Natural killer cell (primary cell): Measurements from ENCODE around the gene CHRM3. TPM values are rescaled to one million over a fixed set of nuclear protein-coding genes. Genes with fewer than 3 reads are reported as not detected.

ENCODE experiments used
- ATAC-seq, 3 donors: fragments of 150-1000 bp in 2 of 3; fragments of 200-7000 bp in 1 of 3; cut with Tn5 transposase; 1 replicate in 1 of 3; 2 replicates in 2 of 3; pipeline ENCODE4 v1.10.0; 2021; ENCODE audit warnings: mild to moderate bottlenecking in 2 of 3, moderate library complexity in 2 of 3
- DNase-seq, 2 donors: peaks; one replicate each; pipeline versions ENCODE4 v3.0.0 to v3.0.0-alpha.2; 2013 to 2021; ENCODE audit warnings: mixed read lengths in 1 of 2
- H3K27ac ChIP-seq: one replicate; pipeline ENCODE4 v1.5.1; 2013; ENCODE audit warnings: mild to moderate bottlenecking, low read length
- H3K27me3 ChIP-seq: one replicate; pipeline ENCODE4 v1.6.1; 2013; ENCODE audit warnings: low read length; ENCODE audit not compliant: control insufficient read depth, insufficient read depth
- H3K36me3 ChIP-seq: one replicate; pipeline ENCODE4 v1.6.1; 2013; ENCODE audit warnings: low read length; ENCODE audit not compliant: control insufficient read depth, insufficient read depth
- H3K4me1 ChIP-seq: one replicate; pipeline ENCODE4 v1.6.1; 2013; ENCODE audit warnings: low read length; ENCODE audit not compliant: control insufficient read depth, insufficient read depth
- H3K4me3 ChIP-seq: one replicate; pipeline ENCODE4 v1.5.1; 2013; ENCODE audit warnings: low read length
- H3K9me3 ChIP-seq: one replicate; pipeline ENCODE4 v1.6.1; 2013; ENCODE audit warnings: low read length; ENCODE audit not compliant: control insufficient read depth, insufficient read depth
- H3K27ac Mint-ChIP-seq, 2 donors: one replicate each; pipeline ENCODE4 v1.8.0; 2022; ENCODE audit warnings: mild to moderate bottlenecking in 2 of 2, mixed read lengths in 2 of 2, moderate library complexity in 1 of 2
- H3K27me3 Mint-ChIP-seq, 2 donors: one replicate each; pipeline ENCODE4 v1.8.0; 2022; ENCODE audit warnings: low read depth in 2 of 2, mixed read lengths in 2 of 2
- H3K36me3 Mint-ChIP-seq: one replicate; pipeline ENCODE4 v1.8.0; 2022; ENCODE audit warnings: mixed read lengths
- H3K4me1 Mint-ChIP-seq, 2 donors: one replicate each; pipeline ENCODE4 v1.8.0; 2022; ENCODE audit warnings: mixed read lengths in 2 of 2
- H3K4me3 Mint-ChIP-seq: one replicate; pipeline ENCODE4 v1.8.0; 2022; ENCODE audit warnings: mild to moderate bottlenecking, moderate library complexity, mixed read lengths
- H3K9me3 Mint-ChIP-seq, 2 donors: one replicate each; pipeline ENCODE4 v1.8.0; 2022; ENCODE audit warnings: mixed read lengths in 2 of 2
- WGBS: methylation state at CpG from one replicate; pipeline ENCODE4 v1.1.7; 2013; ENCODE audit warnings: missing lambda C conversion rate; ENCODE audit not compliant: insufficient coverage; 5-methylcytosine and 5-hydroxymethylcytosine counted together
- intact Hi-C: fragments of 100-400 bp; cut with micrococcal nuclease; formaldehyde crosslinking; loops from one replicate; pipeline ENCODE4 v1.14.2; 2022
- total RNA-seq, 4 donors: library from RNA; stranded (reverse); fragments of 120-200 nt in 1 of 4; gene quantifications; one replicate each; pipeline versions ENCODE4 v1.2.3 to v1.2.4, GENCODE V29; 2013 to 2022
- TF ChIP-seq, protein P1 (sequence below): fragments of 200-600 bp; IDR thresholded peaks from one replicate; pipeline ENCODE4 v1.8.0; 2022; ENCODE audit warnings: antibody characterized with exemption

CHRM3 gene
- total RNA-seq, 3 donors from 2014 or later (not counting 1 experiment from before 2014, with no cell fraction given): not detected

DNA sequence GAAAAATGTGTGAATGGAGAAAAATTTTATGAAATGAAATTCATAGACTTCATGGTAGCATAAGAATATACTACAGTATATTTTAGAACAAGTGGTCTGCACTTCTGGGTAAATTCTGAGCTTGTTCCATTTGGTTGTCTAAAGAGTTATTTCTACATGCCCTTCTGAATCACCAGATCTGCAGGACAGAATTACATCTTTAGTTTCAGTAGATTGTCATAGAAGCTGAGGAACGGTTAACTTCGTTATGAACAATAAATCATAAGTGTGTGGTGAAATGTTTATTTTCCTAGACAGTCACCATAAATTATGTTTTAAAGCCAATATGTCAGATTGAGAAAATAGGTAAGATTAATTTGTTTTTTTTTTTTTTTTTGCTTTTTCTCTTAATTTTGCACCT lies 30.9 kb downstream of the CHRM3 start:
- no peaks in the 10 kb centered on the region for H3K27me3 Mint-ChIP-seq
- Histone ChIP-seq H3K9me3 (no peaks in the 10 kb centered on the region), H3K4me3 (no peak overlapping the region), H3K27me3 (no peaks in the 10 kb centered on the region), H3K36me3 (no peaks in the 10 kb centered on the region), H3K4me1 (no peaks in the 10 kb centered on the region), H3K27ac (no peak overlapping the region)
- no peak overlapping the region for H3K4me3 Mint-ChIP-seq
- WGBS: no CpG with 5 or more reads among the region's 2 CpGs
- no peaks in the 10 kb centered on the region for H3K9me3 Mint-ChIP-seq
- ATAC-seq: no peak
- DNase-seq: no peak
- H3K4me1 Mint-ChIP-seq: no peaks in the 10 kb centered on the region
- no peak overlapping the region for H3K27ac Mint-ChIP-seq
- TF ChIP-seq, protein P1, sequence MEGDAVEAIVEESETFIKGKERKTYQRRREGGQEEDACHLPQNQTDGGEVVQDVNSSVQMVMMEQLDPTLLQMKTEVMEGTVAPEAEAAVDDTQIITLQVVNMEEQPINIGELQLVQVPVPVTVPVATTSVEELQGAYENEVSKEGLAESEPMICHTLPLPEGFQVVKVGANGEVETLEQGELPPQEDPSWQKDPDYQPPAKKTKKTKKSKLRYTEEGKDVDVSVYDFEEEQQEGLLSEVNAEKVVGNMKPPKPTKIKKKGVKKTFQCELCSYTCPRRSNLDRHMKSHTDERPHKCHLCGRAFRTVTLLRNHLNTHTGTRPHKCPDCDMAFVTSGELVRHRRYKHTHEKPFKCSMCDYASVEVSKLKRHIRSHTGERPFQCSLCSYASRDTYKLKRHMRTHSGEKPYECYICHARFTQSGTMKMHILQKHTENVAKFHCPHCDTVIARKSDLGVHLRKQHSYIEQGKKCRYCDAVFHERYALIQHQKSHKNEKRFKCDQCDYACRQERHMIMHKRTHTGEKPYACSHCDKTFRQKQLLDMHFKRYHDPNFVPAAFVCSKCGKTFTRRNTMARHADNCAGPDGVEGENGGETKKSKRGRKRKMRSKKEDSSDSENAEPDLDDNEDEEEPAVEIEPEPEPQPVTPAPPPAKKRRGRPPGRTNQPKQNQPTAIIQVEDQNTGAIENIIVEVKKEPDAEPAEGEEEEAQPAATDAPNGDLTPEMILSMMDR: no peak
- intact Hi-C loops: no loop called here
- no peaks in the 10 kb centered on the region for H3K36me3 Mint-ChIP-seq

DNA sequence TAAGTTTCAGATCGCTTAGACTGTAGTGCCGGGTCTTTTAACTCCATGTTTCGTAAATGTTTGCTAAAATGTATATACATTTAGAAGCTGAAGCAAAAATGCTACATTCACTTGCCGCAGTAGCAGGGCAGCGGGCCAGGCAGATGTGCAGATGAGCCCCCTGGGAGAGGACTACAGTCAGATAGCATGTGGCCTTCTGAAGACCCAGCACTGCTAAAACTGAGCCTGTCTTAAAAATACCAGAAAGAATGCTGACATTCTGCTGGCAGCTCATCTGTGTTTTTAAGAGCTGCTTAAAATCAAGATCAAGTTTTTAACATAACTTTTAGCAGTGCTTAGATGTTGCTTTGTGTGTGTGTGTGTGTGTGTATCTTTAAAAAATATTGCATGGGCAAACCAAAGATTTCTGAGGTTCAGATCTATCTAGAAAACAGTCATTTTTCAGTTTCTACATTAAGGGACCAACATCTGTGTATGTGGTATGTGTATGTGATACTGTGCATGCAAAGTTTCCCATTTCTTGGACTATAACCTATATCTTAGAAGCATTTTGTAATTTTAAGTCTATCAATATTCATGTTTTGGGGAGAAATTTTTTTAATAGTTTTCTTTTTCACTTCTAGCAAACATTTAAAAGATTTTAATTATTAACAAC lies 31.7 kb downstream of the CHRM3 start:
- H3K4me1 Mint-ChIP-seq: no peaks in the 10 kb centered on the region
- DNase-seq (no peak), ATAC-seq (no peak)
- TF ChIP-seq, protein P1: no peak
- H3K27me3 Mint-ChIP-seq: no peaks in the 10 kb centered on the region
- 76% methylated on average over 5 of the region's 5 CpGs for WGBS
- Histone ChIP-seq H3K27me3 (no peaks in the 10 kb centered on the region), H3K9me3 (no peaks in the 10 kb centered on the region), H3K4me3 (no peak overlapping the region), H3K36me3 (no peaks in the 10 kb centered on the region), H3K27ac (no peak overlapping the region), H3K4me1 (no peaks in the 10 kb centered on the region)
- H3K9me3 Mint-ChIP-seq: no peaks in the 10 kb centered on the region
- no peak overlapping the region for H3K27ac Mint-ChIP-seq
- no peaks in the 10 kb centered on the region for H3K36me3 Mint-ChIP-seq
- intact Hi-C loops: no loop called here
- H3K4me3 Mint-ChIP-seq: no peak overlapping the region

DNA sequence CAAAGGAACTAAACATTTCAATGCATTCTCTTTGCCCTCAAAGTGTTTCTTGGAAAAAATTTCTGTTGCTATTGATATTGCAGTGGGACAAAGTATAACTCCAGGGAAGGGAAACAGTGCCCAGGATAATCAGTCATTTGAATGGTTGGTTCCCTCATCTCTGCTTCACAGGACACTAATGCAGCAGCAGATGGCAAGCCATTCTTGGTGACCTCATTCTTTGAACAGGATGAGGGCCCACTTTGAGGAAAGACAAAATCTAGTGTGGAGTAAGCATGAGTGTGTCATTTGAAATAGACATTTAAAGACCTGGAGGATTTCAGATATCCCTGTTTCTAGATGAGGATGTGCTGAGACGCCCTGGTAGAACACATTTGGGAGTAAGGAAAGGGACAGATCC lies 32.3 kb downstream of the CHRM3 start:
- TF ChIP-seq, protein P1: no peak
- intact Hi-C loops: no loop called here
- H3K4me3 ChIP-seq: no peak overlapping the region
- H3K27me3 ChIP-seq: no peaks in the 10 kb centered on the region
- WGBS: 80% methylated on average over 1 of the region's 1 CpG
- no peaks in the 10 kb centered on the region for H3K36me3 ChIP-seq
- Mint-ChIP-seq H3K27me3 (no peaks in the 10 kb centered on the region), H3K4me1 (no peaks in the 10 kb centered on the region), H3K36me3 (no peaks in the 10 kb centered on the region), H3K27ac (no peak overlapping the region), H3K9me3 (no peaks in the 10 kb centered on the region), H3K4me3 (no peak overlapping the region)
- H3K27ac ChIP-seq: no peak overlapping the region
- no peaks in the 10 kb centered on the region for H3K9me3 ChIP-seq
- ATAC-seq (no peak), DNase-seq (no peak)
- H3K4me1 ChIP-seq: no peaks in the 10 kb centered on the region

DNA sequence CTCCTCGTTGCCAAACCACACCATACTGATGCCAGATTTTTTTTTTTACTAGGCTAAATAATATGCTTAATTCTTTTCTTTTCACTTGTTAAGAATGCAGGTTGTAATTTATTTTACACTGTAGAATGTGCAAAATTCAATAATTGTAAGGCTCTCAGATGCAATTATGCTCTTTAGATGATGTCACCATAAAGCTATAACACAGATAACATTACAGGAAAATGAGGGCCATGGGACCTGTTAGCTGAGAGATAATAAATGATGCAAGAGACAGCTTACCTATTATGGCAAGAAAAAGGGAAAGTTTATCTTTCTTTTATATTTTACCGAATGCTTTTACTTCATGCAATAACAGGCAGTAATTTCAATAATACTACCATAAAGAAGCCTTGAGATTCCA lies 35.4 kb downstream of the CHRM3 start:
- no peaks in the 10 kb centered on the region for H3K9me3 ChIP-seq
- TF ChIP-seq, protein P1: no peak
- Mint-ChIP-seq H3K4me1 (peaks cover 11 to 14% of the 10 kb centered on the region in 2 donors), H3K4me3 (no peak overlapping the region), H3K9me3 (no peaks in the 10 kb centered on the region), H3K36me3 (no peaks in the 10 kb centered on the region), H3K27me3 (no peaks in the 10 kb centered on the region), H3K27ac (no peak overlapping the region)
- no peak overlapping the region for H3K4me3 ChIP-seq
- no peak overlapping the region for H3K27ac ChIP-seq
- no peak for DNase-seq
- intact Hi-C loops: no loop called here
- ATAC-seq: no peak
- no peaks in the 10 kb centered on the region for H3K36me3 ChIP-seq
- WGBS: no CpG with 5 or more reads among the region's 2 CpGs
- H3K4me1 ChIP-seq: no peaks in the 10 kb centered on the region
- no peaks in the 10 kb centered on the region for H3K27me3 ChIP-seq
